Gastroesophageal sphincter (tissue), 4 donors: ENCODE results near the gene NUP93. TPM values are rescaled to one million over a fixed set of nuclear protein-coding genes. Genes with fewer than 3 reads are reported as not detected.

Experiments used
- ATAC-seq: fragments of 150-250 bp; one replicate; pipeline ENCODE4 v1.9.1; 2016; ENCODE audit warnings: mild to moderate bottlenecking, moderate library complexity
- H3K27ac ChIP-seq, 4 donors: fragments of 200-600 bp; sonication (generic) in 3 of 4; 1 replicate in 3 of 4; 2 replicates in 1 of 4; pipeline ENCODE4 v1.5.1; 2016 to 2019
- H3K27me3 ChIP-seq: fragments of 200-600 bp; sonication (generic); one replicate; pipeline ENCODE4 v1.5.1; 2019
- H3K36me3 ChIP-seq, 2 donors: fragments of 200-600 bp; sonication (generic); one replicate each; pipeline ENCODE4 v1.5.1; 2019; ENCODE audit warnings: control low read depth in 1 of 2
- H3K4me1 ChIP-seq, 3 donors: fragments of 200-600 bp; sonication (generic); 1 replicate in 2 of 3; 2 replicates in 1 of 3; pipeline ENCODE4 v1.5.1; 2016 to 2019; ENCODE audit warnings: control low read depth in 2 of 3
- H3K4me3 ChIP-seq, 2 donors: fragments of 200-600 bp; sonication (generic); one replicate each; pipeline ENCODE4 v1.5.1; 2019; ENCODE audit warnings: mild to moderate bottlenecking in 1 of 2, moderate library complexity in 1 of 2
- H3K9me3 ChIP-seq, 3 donors: fragments of 200-600 bp; sonication (generic); one replicate each; pipeline ENCODE4 v1.5.1; 2017 to 2019; ENCODE audit warnings: control low read depth in 2 of 3
- EP300 ChIP-seq: sonication (generic); formaldehyde crosslinking; IDR thresholded peaks from one replicate; pipeline ENCODE4 v1.6.1; 2017; ENCODE audit warnings: antibody characterized with exemption, mild to moderate bottlenecking
- POLR2A ChIP-seq, 2 donors: fragments of 450-650 bp; IDR thresholded peaks; one replicate each; pipeline ENCODE4 v1.6.1; 2017; ENCODE audit warnings: antibody characterized with exemption in 2 of 2, mild to moderate bottlenecking in 2 of 2, moderate library complexity in 1 of 2
- POLR2AphosphoS5 ChIP-seq: sonication (generic); formaldehyde crosslinking; IDR thresholded peaks from one replicate; pipeline ENCODE4 v1.6.1; 2017; ENCODE audit warnings: antibody characterized with exemption
- WGBS, 2 donors: methylation state at CpG; one replicate each; pipeline ENCODE4 v1.1.5; 2018; ENCODE audit warnings: low coverage in 1 of 2; 5-methylcytosine and 5-hydroxymethylcytosine counted together
- total RNA-seq, 4 donors: library from RNA; depleted of rRNA; stranded (reverse); fragments of >200 nt; gene quantifications; one replicate each; pipeline ENCODE4 v1.1.0, GENCODE V29; 2016
- TF ChIP-seq, protein P1 (sequence below), 4 experiments: fragments of 200-600 bp in 2 of 4; fragments of 450-650 bp in 2 of 4; sonication (generic) in 1 of 4; IDR thresholded peaks; one replicate each; pipeline ENCODE4 v1.5.1; 2017 to 2019; ENCODE audit warnings: antibody characterized with exemption in 4 of 4, mild to moderate bottlenecking in 2 of 4, moderate library complexity in 2 of 4

The NUP93 gene
- 10 to 100 TPM; 37.6 to 39.3 (median 38.9) TPM for total RNA-seq

DNA sequence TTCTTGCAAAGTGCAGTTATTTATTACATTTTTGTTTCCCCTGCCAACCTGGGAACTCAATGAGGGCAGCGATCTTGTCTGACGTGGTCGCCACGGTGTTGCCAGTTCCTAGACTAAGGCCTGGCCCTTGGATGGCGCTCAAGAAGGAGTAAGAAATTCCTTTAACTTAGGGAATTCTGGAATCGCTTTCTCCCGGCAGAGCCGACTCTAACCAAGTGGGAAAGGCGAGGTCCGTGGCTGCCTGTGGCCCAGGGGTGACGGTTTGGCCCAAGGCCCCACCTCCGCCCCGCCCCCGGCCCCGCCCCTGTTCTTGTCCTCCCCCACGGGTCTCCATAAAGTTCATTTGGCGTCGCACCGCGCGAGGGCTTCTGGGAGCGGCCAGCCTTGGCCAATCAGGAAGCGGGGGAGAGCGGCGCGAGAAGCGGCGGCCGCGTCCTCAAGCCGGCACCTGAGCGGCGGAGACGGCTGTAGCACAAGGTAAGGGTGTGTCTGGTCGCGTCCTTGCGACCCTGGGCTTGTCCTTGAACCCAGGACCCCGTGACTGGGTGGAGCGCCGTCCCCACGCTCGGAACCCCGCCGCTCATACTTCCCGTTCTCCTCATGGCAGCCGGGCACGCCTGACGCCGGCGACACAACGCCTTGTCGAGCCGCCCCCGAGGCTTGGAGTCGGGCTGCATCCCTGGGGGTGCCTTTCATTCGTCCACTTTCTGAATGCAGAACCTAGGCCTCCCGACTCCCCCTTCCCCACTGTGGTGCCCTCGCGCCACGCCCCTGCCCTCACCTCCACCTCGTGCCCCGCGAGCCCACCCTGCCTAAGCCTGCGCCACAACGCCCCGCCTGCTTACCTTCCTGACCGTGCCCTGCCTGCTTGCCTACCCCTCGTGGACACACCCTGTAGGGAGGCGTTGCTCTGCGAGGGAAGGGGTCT is at the start of gene NUP93:
Gene NUP93 (plus strand): TSS at position 395 of the 928 bp plus-strand sequence. CDS start 18,119 bp downstream, outside the sequence.
- no peaks in the 10 kb centered on the region for H3K36me3 ChIP-seq
- no peaks in the 10 kb centered on the region for H3K27me3 ChIP-seq
- peak within 1 kb of the TSS; percentile 75 to 87 (median 80) for H3K27ac ChIP-seq
- peak; percentile 84 for TF ChIP-seq POLR2AphosphoS5
- peak in 1 of 2 donors; percentile 54 for TF ChIP-seq POLR2A (IDR thresholded peaks at IDR 0.05)
- no peak for TF ChIP-seq EP300
- TF ChIP-seq, protein P1, sequence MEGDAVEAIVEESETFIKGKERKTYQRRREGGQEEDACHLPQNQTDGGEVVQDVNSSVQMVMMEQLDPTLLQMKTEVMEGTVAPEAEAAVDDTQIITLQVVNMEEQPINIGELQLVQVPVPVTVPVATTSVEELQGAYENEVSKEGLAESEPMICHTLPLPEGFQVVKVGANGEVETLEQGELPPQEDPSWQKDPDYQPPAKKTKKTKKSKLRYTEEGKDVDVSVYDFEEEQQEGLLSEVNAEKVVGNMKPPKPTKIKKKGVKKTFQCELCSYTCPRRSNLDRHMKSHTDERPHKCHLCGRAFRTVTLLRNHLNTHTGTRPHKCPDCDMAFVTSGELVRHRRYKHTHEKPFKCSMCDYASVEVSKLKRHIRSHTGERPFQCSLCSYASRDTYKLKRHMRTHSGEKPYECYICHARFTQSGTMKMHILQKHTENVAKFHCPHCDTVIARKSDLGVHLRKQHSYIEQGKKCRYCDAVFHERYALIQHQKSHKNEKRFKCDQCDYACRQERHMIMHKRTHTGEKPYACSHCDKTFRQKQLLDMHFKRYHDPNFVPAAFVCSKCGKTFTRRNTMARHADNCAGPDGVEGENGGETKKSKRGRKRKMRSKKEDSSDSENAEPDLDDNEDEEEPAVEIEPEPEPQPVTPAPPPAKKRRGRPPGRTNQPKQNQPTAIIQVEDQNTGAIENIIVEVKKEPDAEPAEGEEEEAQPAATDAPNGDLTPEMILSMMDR (IDR thresholded peaks at IDR 0.05), result no peak
- WGBS, 2 donors, result 0 to 2% methylated on average over 4 to 17 of the region's 70 CpGs
- peaks cover 0 to 43% (median 10%) of the 10 kb centered on the region in 3 donors for H3K4me1 ChIP-seq
- H3K9me3 ChIP-seq, result no peaks in the 10 kb centered on the region
- peak; percentile 97 for ATAC-seq
- peak within 1 kb of the TSS; percentile 57 to 69 for H3K4me3 ChIP-seq

DNA sequence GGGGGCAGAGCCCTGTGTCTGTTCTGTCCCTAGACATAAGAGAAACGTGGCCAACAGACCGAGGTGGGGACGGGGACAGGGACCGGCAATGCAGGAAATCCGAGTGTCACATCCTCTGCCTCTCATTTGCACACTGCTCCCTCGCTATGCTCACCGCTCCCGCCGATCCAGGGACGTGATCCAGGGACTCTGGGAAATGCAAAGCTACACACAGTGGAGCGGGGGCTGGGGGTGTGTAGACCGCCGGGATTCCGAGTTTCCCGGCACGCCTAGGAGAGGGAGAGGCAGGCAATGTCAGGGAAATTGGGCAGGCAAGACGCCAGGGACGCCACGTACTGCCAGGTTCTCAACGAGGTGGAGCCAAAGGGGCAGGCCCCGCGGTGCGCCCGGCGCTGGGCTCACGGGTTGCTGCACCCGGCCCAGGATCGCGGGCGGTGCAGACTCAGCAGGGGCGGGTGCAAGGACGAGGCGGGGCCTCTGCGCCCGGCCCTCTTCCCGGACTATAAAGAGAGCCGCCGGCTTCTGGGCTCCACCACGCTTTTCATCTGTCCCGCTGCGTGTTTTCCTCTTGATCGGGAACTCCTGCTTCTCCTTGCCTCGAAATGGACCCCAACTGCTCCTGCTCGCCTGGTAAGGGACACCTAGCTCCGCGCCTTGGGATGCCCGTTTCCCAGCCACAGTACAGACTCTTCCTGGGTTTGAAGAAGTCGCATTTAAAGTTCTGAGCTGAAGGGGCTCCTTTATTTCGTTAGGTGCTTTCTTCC is 47.8 kb upstream of the NUP93 start, which contains the start of gene MT1X:
Gene MT1X (plus strand): TSS at position 532 of the 764 bp plus-strand sequence. CDS start 71 bp downstream, at position 603.
- peak; percentile 98 for ATAC-seq
- Histone ChIP-seq H3K27me3 (no peaks in the 10 kb centered on the region), H3K4me1 (peaks cover 0 to 40% (median 14%) of the 10 kb centered on the region in 3 donors), H3K36me3 (no peaks in the 10 kb centered on the region), H3K9me3 (no peaks in the 10 kb centered on the region), H3K27ac (peak within 1 kb of the TSS; percentile 45 to 88 (median 81)), H3K4me3 (peak within 1 kb of the TSS; percentile 61 to 66)
- 0 to 2% methylated on average over 4 to 11 of the region's 49 CpGs for WGBS, 2 donors
- TF ChIP-seq EP300 (no peak), POLR2AphosphoS5 (peak; percentile 98), POLR2A (IDR thresholded peaks at IDR 0.05) (peak; percentile 95 to 97)
- TF ChIP-seq, protein P1 (IDR thresholded peaks at IDR 0.05), result peak in 1 of 4 experiments; percentile 18

DNA sequence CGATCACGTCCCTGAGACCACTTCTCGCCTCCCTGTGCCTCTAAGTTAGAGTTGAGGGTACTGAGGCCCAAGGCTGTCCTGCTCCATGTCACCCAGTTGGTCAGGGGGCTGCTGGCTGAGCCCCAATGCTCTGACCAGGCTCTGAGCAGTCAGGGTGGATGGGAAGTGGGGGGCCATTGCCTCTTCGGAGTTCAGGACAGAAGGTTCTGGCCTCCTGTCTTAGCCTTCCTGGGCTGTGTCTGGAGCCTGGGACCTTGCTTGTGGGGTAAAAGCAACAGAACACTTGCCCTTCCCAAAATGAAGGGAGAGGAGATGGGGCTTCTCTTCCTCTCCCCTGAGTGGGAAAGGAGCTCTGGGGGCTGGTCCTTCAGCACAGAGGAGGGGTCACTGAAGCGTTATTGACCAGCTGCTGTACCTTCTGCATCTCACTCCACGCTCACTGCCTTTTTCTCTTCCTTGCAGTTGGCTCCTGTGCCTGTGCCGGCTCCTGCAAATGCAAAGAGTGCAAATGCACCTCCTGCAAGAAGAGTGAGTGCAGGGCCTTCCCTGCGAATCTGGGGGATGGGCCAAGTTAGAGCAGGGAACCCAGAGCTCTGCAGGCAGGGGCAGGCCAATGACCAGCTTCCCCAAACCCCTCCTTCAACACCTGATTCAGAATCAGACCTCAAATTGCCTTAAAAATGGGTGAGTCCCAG is 47.1 kb upstream of the NUP93 start:
- no peaks in the 10 kb centered on the region for H3K36me3 ChIP-seq
- peak overlapping the region; percentile 61 to 66 for H3K4me3 ChIP-seq
- H3K27me3 ChIP-seq, result no peaks in the 10 kb centered on the region
- TF ChIP-seq, protein P1 (IDR thresholded peaks at IDR 0.05), result no peak
- TF ChIP-seq POLR2A (IDR thresholded peaks at IDR 0.05) (no peak), EP300 (no peak), POLR2AphosphoS5 (no peak)
- ATAC-seq, result no peak
- H3K9me3 ChIP-seq, result no peaks in the 10 kb centered on the region
- H3K27ac ChIP-seq, result peak overlapping the region; percentile 45 to 88 (median 81)
- H3K4me1 ChIP-seq, result peaks cover 0 to 40% (median 14%) of the 10 kb centered on the region in 3 donors
- WGBS, 2 donors, result 60% methylated on average over 1 of the region's 8 CpGs; no CpG with 5 or more reads in 1 of the 2 donors

DNA sequence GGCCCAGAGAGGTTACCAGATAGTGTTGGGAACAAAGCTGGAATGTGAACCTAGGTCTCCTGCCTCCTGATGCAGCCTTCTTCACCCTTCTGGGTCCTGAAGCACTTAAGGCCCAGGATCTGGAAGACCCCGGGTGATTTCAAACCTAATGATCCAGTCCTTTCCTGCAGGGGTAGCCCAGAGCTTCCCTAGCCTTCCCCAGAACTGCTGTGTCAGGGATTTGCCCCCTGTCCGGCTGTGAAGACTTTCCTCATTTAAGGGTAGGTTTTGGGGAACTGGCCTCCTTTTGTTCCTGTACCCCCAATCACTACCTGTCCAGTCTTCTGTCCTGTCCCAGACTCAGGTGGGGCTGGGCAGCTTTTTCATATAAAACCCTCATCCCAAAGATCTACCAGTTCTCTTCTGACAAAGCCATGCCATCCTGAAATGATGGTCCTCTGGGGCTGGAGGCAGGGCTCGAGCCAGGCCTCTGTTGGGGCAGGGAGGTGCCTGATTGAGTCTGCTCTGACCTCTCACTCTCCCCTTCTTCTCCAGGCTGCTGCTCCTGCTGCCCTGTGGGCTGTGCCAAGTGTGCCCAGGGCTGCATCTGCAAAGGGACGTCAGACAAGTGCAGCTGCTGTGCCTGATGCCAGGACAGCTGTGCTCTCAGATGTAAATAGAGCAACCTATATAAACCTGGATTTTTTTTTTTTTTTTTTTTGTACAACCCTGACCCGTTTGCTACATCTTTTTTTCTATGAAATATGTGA is 46.3 kb upstream of the NUP93 start:
- WGBS, 2 donors, result 88 to 100% methylated on average over 1 to 2 of the region's 5 CpGs
- Histone ChIP-seq H3K27ac (peak overlapping the region; percentile 4 to 88 (median 55)), H3K4me1 (peaks cover 0 to 40% (median 14%) of the 10 kb centered on the region in 3 donors)

More for the DNA sequence above, 46.3 kb upstream of the NUP93 start:
- peak overlapping the region; percentile 61 to 66 for H3K4me3 ChIP-seq
- TF ChIP-seq POLR2A (IDR thresholded peaks at IDR 0.05) (no peak), EP300 (no peak), POLR2AphosphoS5 (no peak)
- TF ChIP-seq, protein P1 (IDR thresholded peaks at IDR 0.05), result no peak
- H3K9me3 ChIP-seq, result no peaks in the 10 kb centered on the region
- no peaks in the 10 kb centered on the region for H3K27me3 ChIP-seq
- H3K36me3 ChIP-seq, result no peaks in the 10 kb centered on the region
- ATAC-seq, result no peak
